ENCODE results near the gene TMEM252. TPM values are rescaled to one million over a fixed set of nuclear protein-coding genes. Genes with fewer than 3 reads are reported as not detected.

The TMEM252 gene
- total and polyA plus RNA-seq, 4 donors: not detected

DNA sequence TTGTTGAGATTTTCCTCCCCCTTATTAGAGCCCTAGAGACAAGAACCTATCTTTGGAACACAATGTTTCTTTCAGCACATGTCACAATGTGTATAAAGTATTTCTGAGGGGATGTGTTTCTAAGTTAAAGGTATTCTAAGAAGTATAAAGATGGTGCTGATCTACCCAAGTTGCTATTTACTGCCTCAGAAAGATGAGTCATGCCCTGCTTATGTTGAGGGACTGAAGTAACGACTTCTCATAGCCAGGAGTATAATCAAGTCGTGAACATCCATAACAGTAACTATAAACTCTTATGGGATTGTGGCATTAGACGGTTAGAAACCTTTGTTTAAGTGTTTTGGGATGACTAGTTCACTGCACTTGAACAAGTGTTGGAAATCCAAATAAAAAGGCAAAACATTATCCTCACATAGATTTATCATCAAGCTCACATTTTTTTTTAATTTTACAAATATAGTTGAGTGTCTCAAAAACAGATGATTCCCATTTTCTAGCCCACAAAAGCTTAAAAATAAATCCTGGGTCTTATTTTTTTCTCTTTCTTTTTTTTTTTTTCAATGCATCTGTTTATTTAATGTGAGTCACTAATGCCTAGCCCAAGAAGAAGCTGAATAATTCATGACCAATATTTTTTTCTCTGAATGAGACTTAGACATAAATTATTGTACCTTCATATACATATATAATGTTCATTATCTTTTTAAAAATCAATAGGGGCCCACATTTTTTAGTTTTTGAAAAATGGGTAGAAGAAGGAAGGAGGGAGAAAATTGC lies 12.2 kb upstream of the TMEM252 start:
- 59 to 83% methylated on average over 3 of the region's 3 CpGs for WGBS, 2 donors

DNA sequence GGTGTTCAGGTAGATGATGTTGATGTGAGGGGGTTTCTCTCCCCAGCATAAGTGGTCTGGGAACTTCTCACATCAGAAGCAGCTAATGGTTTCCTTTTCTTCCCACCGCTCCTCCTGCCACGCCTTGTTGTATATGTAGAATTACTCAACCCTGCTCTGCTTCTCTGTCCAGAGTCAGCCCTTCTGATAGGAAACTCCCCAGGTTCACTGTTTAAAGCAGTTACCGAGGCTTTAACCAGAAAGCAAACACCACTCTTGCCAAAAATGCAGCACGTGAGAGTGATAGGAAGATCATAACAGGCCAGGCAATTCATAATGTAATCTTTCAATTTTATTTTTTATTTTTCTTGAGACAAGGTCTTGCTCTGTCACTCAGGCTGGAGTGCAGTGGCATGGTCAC lies 10.5 kb upstream of the TMEM252 start:
- Histone ChIP-seq H3K27ac (ENCODE audit: low read depth in 1 of 2, low read length in 1 of 2) (peak overlapping the region in 1 of 2 donors; percentile 0), H3K9ac (ENCODE audit: insufficient read depth in 1 of 2, low read length in 2 of 2) (no peak overlapping the region), H3K4me3 (no peak overlapping the region), H3K4me1 (ENCODE audit: control insufficient read depth in 5 of 5, insufficient read depth in 5 of 5, low read length in 5 of 5) (peaks cover 0 to 11% (median 0%) of the 10 kb centered on the region in 5 donors), H3K27me3 (ENCODE audit: control insufficient read depth in 3 of 3, insufficient read depth in 3 of 3, low read length in 2 of 3) (no peaks in the 10 kb centered on the region), H3K36me3 (ENCODE audit: control insufficient read depth in 4 of 4, insufficient read depth in 4 of 4, low read length in 4 of 4) (no peaks in the 10 kb centered on the region), H3K9me3 (ENCODE audit: control insufficient read depth in 4 of 4, insufficient read depth in 3 of 4, low read length in 3 of 4) (no peaks in the 10 kb centered on the region)
- ATAC-seq (ENCODE audit: insufficient read depth, low FRiP score): no peak
- 24 to 37% methylated on average over 4 of the region's 4 CpGs for WGBS, 2 donors
- TF ChIP-seq, protein P1, sequence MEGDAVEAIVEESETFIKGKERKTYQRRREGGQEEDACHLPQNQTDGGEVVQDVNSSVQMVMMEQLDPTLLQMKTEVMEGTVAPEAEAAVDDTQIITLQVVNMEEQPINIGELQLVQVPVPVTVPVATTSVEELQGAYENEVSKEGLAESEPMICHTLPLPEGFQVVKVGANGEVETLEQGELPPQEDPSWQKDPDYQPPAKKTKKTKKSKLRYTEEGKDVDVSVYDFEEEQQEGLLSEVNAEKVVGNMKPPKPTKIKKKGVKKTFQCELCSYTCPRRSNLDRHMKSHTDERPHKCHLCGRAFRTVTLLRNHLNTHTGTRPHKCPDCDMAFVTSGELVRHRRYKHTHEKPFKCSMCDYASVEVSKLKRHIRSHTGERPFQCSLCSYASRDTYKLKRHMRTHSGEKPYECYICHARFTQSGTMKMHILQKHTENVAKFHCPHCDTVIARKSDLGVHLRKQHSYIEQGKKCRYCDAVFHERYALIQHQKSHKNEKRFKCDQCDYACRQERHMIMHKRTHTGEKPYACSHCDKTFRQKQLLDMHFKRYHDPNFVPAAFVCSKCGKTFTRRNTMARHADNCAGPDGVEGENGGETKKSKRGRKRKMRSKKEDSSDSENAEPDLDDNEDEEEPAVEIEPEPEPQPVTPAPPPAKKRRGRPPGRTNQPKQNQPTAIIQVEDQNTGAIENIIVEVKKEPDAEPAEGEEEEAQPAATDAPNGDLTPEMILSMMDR (IDR thresholded peaks at IDR 0.05; ENCODE audit: control extremely low read depth, extremely low read depth): no peak
- no peak for DNase-seq

More for the DNA sequence above, 12.2 kb upstream of the TMEM252 start:
- TF ChIP-seq, protein P1 (IDR thresholded peaks at IDR 0.05; ENCODE audit: control extremely low read depth, extremely low read depth): no peak
- Histone ChIP-seq H3K4me1 (ENCODE audit: control insufficient read depth in 5 of 5, insufficient read depth in 5 of 5, low read length in 5 of 5) (peaks cover 0 to 6% (median 0%) of the 10 kb centered on the region in 5 donors), H3K36me3 (ENCODE audit: control insufficient read depth in 4 of 4, insufficient read depth in 4 of 4, low read length in 4 of 4) (no peaks in the 10 kb centered on the region), H3K9me3 (ENCODE audit: control insufficient read depth in 4 of 4, insufficient read depth in 3 of 4, low read length in 3 of 4) (no peaks in the 10 kb centered on the region), H3K4me3 (no peak overlapping the region), H3K27ac (ENCODE audit: low read depth in 1 of 2, low read length in 1 of 2) (no peak overlapping the region), H3K9ac (ENCODE audit: insufficient read depth in 1 of 2, low read length in 2 of 2) (no peak overlapping the region), H3K27me3 (ENCODE audit: control insufficient read depth in 3 of 3, insufficient read depth in 3 of 3, low read length in 2 of 3) (no peaks in the 10 kb centered on the region)
- ATAC-seq (ENCODE audit: insufficient read depth, low FRiP score) (no peak), DNase-seq (no peak)

DNA sequence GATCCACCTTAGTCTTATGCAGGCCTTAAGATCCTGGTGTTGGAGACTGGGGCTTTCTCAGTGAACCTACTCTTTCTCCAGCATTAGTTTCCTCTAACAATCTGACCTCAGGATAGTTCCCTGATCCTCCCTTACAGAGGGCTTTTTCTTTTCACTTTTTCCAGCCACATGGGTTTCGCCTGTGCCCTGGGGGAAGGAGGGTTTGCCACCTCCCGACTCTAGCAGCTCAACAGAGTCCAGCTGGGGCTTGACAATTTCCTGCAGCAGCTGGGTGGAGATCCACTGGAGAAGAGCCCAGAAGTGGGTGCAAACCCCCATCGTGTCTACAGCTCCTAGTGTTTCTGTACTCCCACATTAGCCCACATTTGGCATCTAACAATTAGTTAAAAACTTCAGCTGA lies 7.6 kb upstream of the TMEM252 start:
- TF ChIP-seq, protein P1 (IDR thresholded peaks at IDR 0.05; ENCODE audit: control extremely low read depth, extremely low read depth): no peak
- no peaks in the 10 kb centered on the region for H3K36me3 ChIP-seq (ENCODE audit: control insufficient read depth in 4 of 4, insufficient read depth in 4 of 4, low read length in 4 of 4)
- WGBS, 2 donors: 45 to 48% methylated on average over 3 of the region's 3 CpGs
- H3K4me1 ChIP-seq (ENCODE audit: control insufficient read depth in 5 of 5, insufficient read depth in 5 of 5, low read length in 5 of 5): peaks cover 0 to 6% (median 0%) of the 10 kb centered on the region in 5 donors
- no peaks in the 10 kb centered on the region for H3K9me3 ChIP-seq (ENCODE audit: control insufficient read depth in 4 of 4, insufficient read depth in 3 of 4, low read length in 3 of 4)
- H3K27me3 ChIP-seq (ENCODE audit: control insufficient read depth in 3 of 3, insufficient read depth in 3 of 3, low read length in 2 of 3): no peaks in the 10 kb centered on the region
- DNase-seq (no peak), ATAC-seq (ENCODE audit: insufficient read depth, low FRiP score) (no peak)
- peak overlapping the region in 1 of 2 donors; percentile 9 for H3K27ac ChIP-seq (ENCODE audit: low read depth in 1 of 2, low read length in 1 of 2)
- no peak overlapping the region for H3K4me3 ChIP-seq
- H3K9ac ChIP-seq (ENCODE audit: insufficient read depth in 1 of 2, low read length in 2 of 2): no peak overlapping the region
